ENCODE measurements around the gene SMAD3.

SMAD3 gene

GRCh38 chr15:67165254-67166253 is 100.2 kb downstream of the SMAD3 start:
- no peak for TF ChIP-seq Cebpa-rat (IDR thresholded peaks at IDR 0.05)
- Histone ChIP-seq H4K20me1 (peaks cover 99% of the 10 kb centered on the region), H3K27ac (no peak overlapping the region), H3K27me3 (no peaks in the 10 kb centered on the region), H3K9me3 (no peaks in the 10 kb centered on the region), H3K4me3 (no peak overlapping the region), H3K9ac (no peak overlapping the region), H3K36me3 (peaks cover 61% of the 10 kb centered on the region), H3K4me2 (no peak overlapping the region), H3K4me1 (peaks cover 74% of the 10 kb centered on the region)

GRCh38 chr15:67166280-67167009 is 101.0 kb downstream of the SMAD3 start:
- H4K20me1 ChIP-seq: peaks cover 93% of the 10 kb centered on the region
- H3K27me3 ChIP-seq: no peaks in the 10 kb centered on the region
- H3K9ac ChIP-seq: no peak overlapping the region
- H3K4me2 ChIP-seq: no peak overlapping the region
- TF ChIP-seq Cebpa-rat (IDR thresholded peaks at IDR 0.05): no peak
- H3K27ac ChIP-seq: no peak overlapping the region
- H3K4me1 ChIP-seq: peaks cover 67% of the 10 kb centered on the region
- H3K4me3 ChIP-seq: no peak overlapping the region
- peaks cover 70% of the 10 kb centered on the region for H3K36me3 ChIP-seq
- H3K9me3 ChIP-seq: no peaks in the 10 kb centered on the region

- no peak for TF ChIP-seq Cebpa-rat (IDR thresholded peaks at IDR 0.05)
- 0 out of 2 replicates have a peak overlapping the region, but pooled peaks have one; percentile 7 for H3K27ac ChIP-seq
- H3K9me3 ChIP-seq: no peaks in the 10 kb centered on the region
- no peaks in the 10 kb centered on the region for H3K27me3 ChIP-seq
- no peak overlapping the region for H3K4me2 ChIP-seq
- H3K4me3 ChIP-seq: no peak overlapping the region
- peaks cover 60% of the 10 kb centered on the region for H3K4me1 ChIP-seq
- H4K20me1 ChIP-seq: peaks cover 93% of the 10 kb centered on the region
- no peak overlapping the region for H3K9ac ChIP-seq
- H3K36me3 ChIP-seq: peaks cover 77% of the 10 kb centered on the region
Observed at GRCh38 chr15:67167091-67167490, 101.7 kb downstream of the SMAD3 start.

GRCh38 chr15:67168694-67169093 is 103.3 kb downstream of the SMAD3 start:
- Histone ChIP-seq H3K27ac (no peak overlapping the region), H3K9me3 (no peaks in the 10 kb centered on the region), H3K27me3 (no peaks in the 10 kb centered on the region), H3K4me1 (peaks cover 44% of the 10 kb centered on the region), H3K4me3 (no peak overlapping the region), H4K20me1 (peaks cover 93% of the 10 kb centered on the region), H3K9ac (no peak overlapping the region), H3K4me2 (no peak overlapping the region), H3K36me3 (peaks cover 93% of the 10 kb centered on the region)
- TF ChIP-seq Cebpa-rat (IDR thresholded peaks at IDR 0.05): no peak

- H4K20me1 ChIP-seq: peaks cover 92% of the 10 kb centered on the region
- H3K27me3 ChIP-seq: no peaks in the 10 kb centered on the region
- no peaks in the 10 kb centered on the region for H3K9me3 ChIP-seq
- peak overlapping the region; percentile 17; the same call in 1 of the 2 replicates for H3K4me2 ChIP-seq
- no peak overlapping the region for H3K4me3 ChIP-seq
- H3K27ac ChIP-seq: no peak overlapping the region
- TF ChIP-seq Cebpa-rat (IDR thresholded peaks at IDR 0.05): no peak
- peaks cover 29% of the 10 kb centered on the region for H3K4me1 ChIP-seq
- no peak overlapping the region for H3K9ac ChIP-seq
- peaks cover 99% of the 10 kb centered on the region for H3K36me3 ChIP-seq
Observed at GRCh38 chr15:67170143-67170925, 104.9 kb downstream of the SMAD3 start.

GRCh38 chr15:67171471-67171870 is 106.1 kb downstream of the SMAD3 start:
- Histone ChIP-seq H3K9me3 (no peaks in the 10 kb centered on the region), H4K20me1 (peaks cover 92% of the 10 kb centered on the region), H3K4me3 (no peak overlapping the region), H3K27me3 (no peaks in the 10 kb centered on the region), H3K4me1 (peaks cover 38% of the 10 kb centered on the region), H3K27ac (no peak overlapping the region), H3K4me2 (no peak overlapping the region), H3K36me3 (peaks cover 99% of the 10 kb centered on the region), H3K9ac (no peak overlapping the region)
- TF ChIP-seq Cebpa-rat (IDR thresholded peaks at IDR 0.05): no peak

GRCh38 chr15:67172172-67172571 is 106.8 kb downstream of the SMAD3 start:
- no peak overlapping the region for H3K4me2 ChIP-seq
- no peak overlapping the region for H3K4me3 ChIP-seq
- no peak overlapping the region for H3K27ac ChIP-seq
- H3K36me3 ChIP-seq: peaks cover 99% of the 10 kb centered on the region
- no peaks in the 10 kb centered on the region for H3K9me3 ChIP-seq
- no peak overlapping the region for H3K9ac ChIP-seq
- peaks cover 92% of the 10 kb centered on the region for H4K20me1 ChIP-seq
- no peaks in the 10 kb centered on the region for H3K27me3 ChIP-seq
- no peak for TF ChIP-seq Cebpa-rat (IDR thresholded peaks at IDR 0.05)
- H3K4me1 ChIP-seq: peaks cover 41% of the 10 kb centered on the region

GRCh38 chr15:67173005-67173404 is 107.6 kb downstream of the SMAD3 start:
- peaks cover 90% of the 10 kb centered on the region for H4K20me1 ChIP-seq
- H3K4me2 ChIP-seq: no peak overlapping the region
- H3K9me3 ChIP-seq: no peaks in the 10 kb centered on the region
- H3K27me3 ChIP-seq: no peaks in the 10 kb centered on the region
- no peak overlapping the region for H3K4me3 ChIP-seq
- H3K4me1 ChIP-seq: peaks cover 44% of the 10 kb centered on the region
- H3K36me3 ChIP-seq: peaks cover 97% of the 10 kb centered on the region
- no peak overlapping the region for H3K27ac ChIP-seq
- H3K9ac ChIP-seq: no peak overlapping the region
- no peak for TF ChIP-seq Cebpa-rat (IDR thresholded peaks at IDR 0.05)

GRCh38 chr15:67173786-67174185 is 108.4 kb downstream of the SMAD3 start:
- peaks cover 90% of the 10 kb centered on the region for H4K20me1 ChIP-seq
- H3K4me2 ChIP-seq: no peak overlapping the region
- TF ChIP-seq Cebpa-rat (IDR thresholded peaks at IDR 0.05): no peak
- no peak overlapping the region for H3K4me3 ChIP-seq
- no peaks in the 10 kb centered on the region for H3K9me3 ChIP-seq
- H3K27ac ChIP-seq: no peak overlapping the region
- H3K9ac ChIP-seq: no peak overlapping the region
- no peaks in the 10 kb centered on the region for H3K27me3 ChIP-seq
- H3K36me3 ChIP-seq: peaks cover 97% of the 10 kb centered on the region
- peaks cover 44% of the 10 kb centered on the region for H3K4me1 ChIP-seq

Measured in BLaER1 (cell line).